Stromal cell of bone marrow (primary cell): ENCODE results near the gene PIH1D1.

ENCODE experiments used
- DNase-seq: peaks from one replicate; pipeline ENCODE4 v3.0.0-alpha.2; 2012; ENCODE audit warnings: low read depth

Gene PIH1D1

GRCh38 chr19:49451430-49452181 is at the start of gene PIH1D1:
TSS of gene PIH1D1 (minus strand) at chr19:49451814. CDS start at chr19:49451574, 240 bp downstream.
- peak; percentile 99 for DNase-seq

DNA sequence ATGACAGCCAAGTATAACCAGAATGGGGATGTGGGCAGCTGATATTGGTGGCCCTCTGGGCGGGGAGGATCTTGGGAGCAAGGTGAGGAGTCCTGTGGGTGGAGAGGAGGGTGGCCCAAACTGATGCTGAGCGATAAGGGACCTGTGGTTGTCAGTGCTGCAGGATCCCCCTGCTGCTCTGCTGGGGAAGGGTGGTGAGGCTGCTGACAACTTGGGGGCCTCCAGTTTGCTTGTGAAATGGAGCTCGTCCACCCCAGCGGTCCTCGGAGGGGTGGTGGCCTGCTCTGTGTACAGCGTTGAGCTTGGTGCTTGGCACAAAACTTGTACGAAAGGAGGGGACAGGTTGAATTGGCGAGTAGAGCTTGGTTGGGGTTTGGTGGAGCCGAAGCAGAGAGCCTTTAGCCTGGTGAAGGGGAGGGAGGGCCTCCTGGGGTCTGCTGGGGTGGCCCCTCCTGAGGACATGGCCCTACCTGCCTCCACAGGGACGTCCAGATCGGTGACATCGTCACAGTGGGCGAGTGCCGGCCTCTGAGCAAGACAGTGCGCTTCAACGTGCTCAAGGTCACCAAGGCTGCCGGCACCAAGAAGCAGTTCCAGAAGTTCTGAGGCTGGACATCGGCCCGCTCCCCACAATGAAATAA is 47.5 kb upstream of the PIH1D1 start:
- DNase-seq, result no peak

GRCh38 chr19:49498475-49498874 is 46.9 kb upstream of the PIH1D1 start:
- DNase-seq, result no peak

DNA sequence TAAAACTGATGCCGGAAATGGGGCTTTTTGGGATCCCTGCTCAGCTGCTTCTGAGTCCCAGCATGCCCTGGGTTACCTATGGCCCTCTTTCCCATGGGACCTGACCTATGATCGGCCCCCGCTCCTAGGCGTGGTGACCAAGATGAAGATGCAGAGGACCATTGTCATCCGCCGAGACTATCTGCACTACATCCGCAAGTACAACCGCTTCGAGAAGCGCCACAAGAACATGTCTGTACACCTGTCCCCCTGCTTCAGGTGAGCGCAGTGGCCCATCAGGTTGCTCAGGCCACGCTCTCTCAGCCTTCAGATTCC is 46.1 kb upstream of the PIH1D1 start:
- DNase-seq, result no peak

- peak; percentile 40 for DNase-seq
Measured at GRCh38 chr19:49497047-49497788, 45.6 kb upstream of the PIH1D1 start.

GRCh38 chr19:49496574-49497008 is 45.0 kb upstream of the PIH1D1 start:
- no peak for DNase-seq

- no peak for DNase-seq
Measured at GRCh38 chr19:49492573-49493405, 41.2 kb upstream of the PIH1D1 start.

- no peak for DNase-seq
Measured at GRCh38 chr19:49491804-49492572, 40.4 kb upstream of the PIH1D1 start.

DNA sequence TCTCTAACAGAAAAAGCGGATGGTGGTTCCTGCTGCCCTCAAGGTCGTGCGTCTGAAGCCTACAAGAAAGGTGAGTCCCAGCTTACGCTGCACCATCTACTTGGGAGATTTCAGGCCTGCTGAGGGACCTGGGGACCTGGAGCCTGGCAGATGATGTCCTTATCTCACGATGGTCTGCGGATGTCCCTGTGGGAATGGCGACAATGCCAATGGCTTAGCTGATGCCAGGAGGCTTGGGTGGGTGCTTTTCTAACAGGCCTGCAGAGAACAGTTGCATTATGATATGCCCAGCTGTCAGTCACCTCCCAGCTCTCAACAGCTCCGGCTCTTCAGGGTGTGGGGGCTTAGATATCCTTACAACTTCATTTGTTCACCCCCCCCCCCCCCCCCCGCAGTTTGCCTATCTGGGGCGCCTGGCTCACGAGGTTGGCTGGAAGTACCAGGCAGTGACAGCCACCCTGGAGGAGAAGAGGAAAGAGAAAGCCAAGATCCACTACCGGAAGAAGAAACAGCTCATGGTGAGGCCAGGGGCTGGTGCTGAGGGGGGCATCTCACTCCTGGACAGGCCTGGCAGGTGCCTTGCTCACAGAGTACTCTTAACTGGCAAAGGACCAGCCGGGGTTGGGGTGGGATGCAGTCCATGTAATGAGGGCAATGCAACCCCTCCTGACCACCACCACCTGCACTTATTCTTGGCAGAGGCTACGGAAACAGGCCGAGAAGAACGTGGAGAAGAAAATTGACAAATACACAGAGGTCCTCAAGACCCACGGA is 39.6 kb upstream of the PIH1D1 start:
- no peak for DNase-seq

DNA sequence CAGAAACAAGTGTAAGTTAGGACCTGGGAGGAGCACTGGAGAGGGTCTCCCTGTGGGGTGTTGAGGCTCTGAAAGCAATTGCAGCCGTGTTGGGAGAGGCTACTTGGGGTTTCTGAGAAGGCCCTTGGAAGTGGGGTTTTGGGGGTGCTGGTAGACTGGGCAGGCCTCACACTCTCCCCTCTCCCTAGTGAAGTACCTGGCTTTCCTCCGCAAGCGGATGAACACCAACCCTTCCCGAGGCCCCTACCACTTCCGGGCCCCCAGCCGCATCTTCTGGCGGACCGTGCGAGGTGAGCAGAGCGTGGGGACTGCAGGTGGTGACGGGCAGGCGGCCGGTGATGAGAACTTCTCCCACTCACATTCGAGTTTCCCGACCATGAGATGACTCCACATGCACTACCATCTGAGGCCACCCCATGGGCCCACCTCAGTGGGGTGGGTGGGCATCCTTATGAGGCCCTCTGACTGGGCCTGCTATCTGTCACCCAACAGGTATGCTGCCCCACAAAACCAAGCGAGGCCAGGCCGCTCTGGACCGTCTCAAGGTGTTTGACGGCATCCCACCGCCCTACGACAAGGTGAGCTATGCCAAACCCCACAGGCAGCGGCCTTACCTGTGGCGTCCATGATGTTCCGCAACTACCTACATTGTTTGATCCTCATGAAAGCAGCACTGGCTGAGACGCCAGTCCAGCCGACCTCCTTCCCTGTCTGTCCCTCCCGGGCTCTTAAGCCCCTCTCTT is 38.8 kb upstream of the PIH1D1 start:
- no peak for DNase-seq

DNA sequence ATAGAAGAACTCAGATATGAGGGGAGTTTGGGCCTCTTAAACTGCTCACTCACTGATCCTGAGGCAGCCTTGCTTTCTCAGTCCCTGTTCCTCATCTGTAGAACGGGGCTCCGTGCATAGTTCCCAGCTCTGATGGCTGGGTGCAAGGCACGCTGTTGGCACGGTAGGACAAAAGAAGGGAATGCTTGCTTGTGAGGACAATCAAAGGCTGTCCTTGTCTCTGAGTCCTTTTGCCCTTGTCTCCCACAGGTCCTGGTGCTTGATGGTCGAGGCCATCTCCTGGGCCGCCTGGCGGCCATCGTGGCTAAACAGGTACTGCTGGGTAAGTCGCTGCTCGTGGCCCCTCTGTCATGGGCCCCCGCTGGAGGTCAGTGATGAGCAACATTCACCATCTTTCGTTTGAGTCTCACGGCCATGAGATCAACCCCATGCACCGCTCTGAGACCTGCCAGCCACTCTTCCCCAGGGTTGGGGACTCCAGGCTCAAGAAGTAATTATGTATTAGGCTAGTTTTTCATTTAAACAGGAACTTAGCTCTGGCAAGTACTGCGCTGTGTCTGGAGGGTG is 38.1 kb upstream of the PIH1D1 start:
- no peak for DNase-seq

DNA sequence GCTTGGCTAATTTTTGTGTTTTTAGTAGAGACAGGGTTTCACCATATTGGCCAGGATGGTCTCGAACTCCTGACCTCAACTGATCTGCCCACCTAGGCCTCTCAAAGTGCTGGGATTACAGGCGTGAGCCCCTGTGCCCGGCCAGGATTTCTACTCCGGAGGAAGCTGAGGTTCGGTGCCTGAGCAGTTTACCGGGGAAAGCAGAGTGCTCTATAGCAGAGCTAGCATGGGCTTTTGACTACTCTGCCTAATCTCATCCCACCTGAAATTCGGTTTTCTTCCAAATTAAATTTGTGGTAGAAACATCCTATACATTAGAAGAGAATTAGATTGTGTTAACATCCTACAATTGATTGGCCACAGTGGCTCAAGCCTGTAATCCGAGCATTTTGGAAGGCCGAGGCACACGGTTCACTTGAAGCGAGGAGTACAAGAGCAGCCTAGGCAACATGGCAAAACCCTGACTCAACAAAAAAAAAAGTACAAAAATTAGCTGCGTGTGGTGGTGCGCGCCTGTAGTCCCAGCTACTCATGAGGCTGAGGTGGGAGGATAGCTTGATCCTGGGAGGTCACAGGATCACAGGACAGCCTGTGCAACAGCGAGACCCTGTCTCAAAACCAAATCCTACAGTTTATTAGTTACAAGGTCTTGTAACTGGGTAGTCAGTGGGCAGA is 37.4 kb upstream of the PIH1D1 start:
- DNase-seq, result no peak

GRCh38 chr19:49488046-49488862 is 36.6 kb upstream of the PIH1D1 start:
- DNase-seq, result no peak

DNA sequence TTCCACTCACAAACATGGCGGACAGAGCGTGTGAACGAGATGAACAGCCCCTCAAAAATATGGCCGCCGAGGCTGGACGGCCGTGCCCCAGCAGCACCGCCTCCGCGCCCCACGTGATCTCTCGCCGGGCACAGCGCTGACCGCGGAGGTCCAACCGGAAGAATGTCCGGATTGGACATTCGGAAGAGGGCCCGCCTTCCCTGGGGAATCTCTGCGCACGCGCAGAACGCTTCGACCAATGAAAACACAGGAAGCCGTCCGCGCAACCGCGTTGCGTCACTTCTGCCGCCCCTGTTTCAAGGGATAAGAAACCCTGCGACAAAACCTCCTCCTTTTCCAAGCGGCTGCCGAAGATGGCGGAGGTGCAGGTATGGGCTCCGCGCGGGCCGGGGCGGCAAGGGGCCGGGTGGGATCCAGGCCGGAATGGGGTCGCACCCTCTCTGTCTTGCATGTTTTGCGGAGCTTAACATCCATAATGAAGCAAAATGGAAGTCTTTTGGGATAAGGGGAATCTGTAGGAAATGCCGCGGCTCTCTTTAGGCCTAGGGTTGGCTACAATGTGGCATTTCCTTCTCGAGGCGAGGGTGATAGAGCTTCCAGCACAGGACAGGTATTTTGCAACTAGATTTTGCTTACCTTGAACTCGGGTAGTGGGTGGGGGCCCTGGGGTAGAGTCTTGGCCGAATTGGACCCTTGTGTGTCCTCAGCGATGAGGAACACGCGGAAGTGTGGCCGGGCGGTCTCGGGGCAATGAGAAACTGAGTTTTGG is 35.8 kb upstream of the PIH1D1 start, which contains the start of gene RPL13A:
Gene RPL13A, plus strand, starts transcription at position 332 of the 769 bp plus-strand sequence. Its CDS starts 22 bp downstream, at position 354.
- DNase-seq, result peak; percentile 98

DNA sequence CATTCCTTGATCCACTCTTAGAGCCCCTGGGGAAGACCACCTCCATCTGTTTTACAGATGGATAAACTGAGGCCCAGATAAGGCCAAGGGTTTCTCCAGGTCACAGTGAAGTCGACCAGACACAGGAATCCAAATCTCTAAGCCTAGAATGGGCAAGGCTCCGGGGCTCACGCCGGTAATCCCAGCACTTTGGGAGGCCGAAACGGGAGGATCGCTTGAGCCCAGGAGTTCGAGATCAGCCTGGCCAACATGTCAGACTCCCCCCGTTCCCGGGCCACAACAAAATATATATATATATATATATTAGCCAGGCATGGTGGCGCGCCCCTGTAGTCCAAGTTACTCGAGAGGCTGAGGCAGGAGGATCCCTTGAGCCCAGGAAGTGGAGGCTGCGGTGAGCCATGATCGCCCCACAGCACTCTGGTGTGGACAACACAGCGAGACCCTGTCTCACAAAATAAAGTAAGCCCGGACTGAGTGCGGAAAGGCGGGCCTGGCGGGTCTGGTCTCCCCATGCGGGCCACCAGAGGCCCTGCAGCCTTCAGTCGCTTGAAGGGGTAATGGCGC is 35.2 kb upstream of the PIH1D1 start:
- DNase-seq, result no peak

GRCh38 chr19:49486232-49486631 is 34.6 kb upstream of the PIH1D1 start:
- no peak for DNase-seq
